ENCODE results near the gene LCN15. TPM values are rescaled to one million over a fixed set of nuclear protein-coding genes. Genes with fewer than 3 reads are reported as not detected.

Gene LCN15
- total RNA-seq, 1 experiment from 2014 or later: not detected

GRCh38 chr9:136784249-136784996 is 20.1 kb upstream of the LCN15 start:
- Histone ChIP-seq H3K27me3 (ENCODE audit: insufficient read depth, low read length) (no peaks in the 10 kb centered on the region), H3K23ac (ENCODE audit: insufficient read length, low read depth, low read length) (no peak overlapping the region), H3K9me3 (ENCODE audit: control insufficient read depth, low read depth, low read length) (no peaks in the 10 kb centered on the region), H2AFZ (ENCODE audit: low read length) (no peak overlapping the region), H2BK12ac (ENCODE audit: insufficient read length, low read depth, low read length) (no peak overlapping the region), H2BK20ac (ENCODE audit: low read depth, low read length, poor library complexity, severe bottlenecking) (no peak overlapping the region), H3K79me1 (ENCODE audit: insufficient read depth, low read depth, low read length, poor library complexity, severe bottlenecking) (no peaks in the 10 kb centered on the region), H4K5ac (ENCODE audit: insufficient read length, low read depth, low read length) (no peak overlapping the region), H4K91ac (ENCODE audit: insufficient read length, low read depth, low read length) (no peak overlapping the region), H3T11ph (ENCODE audit: low read length) (no peak overlapping the region), H3K23me2 (ENCODE audit: insufficient read length, low read depth, low read length, poor library complexity, severe bottlenecking) (no peaks in the 10 kb centered on the region), H4K20me1 (ENCODE audit: control insufficient read depth, insufficient read depth, insufficient read length) (no peaks in the 10 kb centered on the region), H3K79me2 (ENCODE audit: insufficient read depth, low read length) (no peaks in the 10 kb centered on the region), H2BK5ac (ENCODE audit: insufficient read length, low read length) (no peak overlapping the region), H3K18ac (ENCODE audit: insufficient read length, low read depth, low read length) (no peak overlapping the region), H2BK120ac (ENCODE audit: low read depth, low read length, poor library complexity, severe bottlenecking) (no peak overlapping the region), H2AK5ac (ENCODE audit: insufficient read length, low read length) (no peak overlapping the region), H3K4me1 (ENCODE audit: insufficient read depth, low read length) (no peaks in the 10 kb centered on the region), H3K14ac (ENCODE audit: insufficient read depth, low read length) (no peak overlapping the region), H4K8ac (replicated peaks; ENCODE audit: insufficient read length, low read depth, low read length) (no peak overlapping the region), H3K27ac (ENCODE audit: insufficient read length, low read depth, low read length) (no peak overlapping the region), H3K56ac (ENCODE audit: insufficient read length, low read depth, low read length) (no peak overlapping the region), H3K4me2 (ENCODE audit: insufficient read depth, insufficient read length, low read length) (no peak overlapping the region), H3K9ac (ENCODE audit: extremely low read depth, insufficient read length, low read length) (no peak overlapping the region), H2BK15ac (ENCODE audit: low read depth, low read length) (no peak overlapping the region), H3K4ac (ENCODE audit: low read depth, low read length) (no peak overlapping the region)
- Mint-ChIP-seq H3K4me1 (peaks cover 5 to 13% of the 10 kb centered on the region in 2 experiments), H3K9me3 (no peaks in the 10 kb centered on the region; a peak in 1 of 5 replicates), H3K27ac (no peak overlapping the region), H3K36me3 (ENCODE audit: insufficient read depth in 1 of 3, low read depth in 3 of 3) (no peaks in the 10 kb centered on the region), H3K27me3 (ENCODE audit: low read depth) (peaks cover 36% of the 10 kb centered on the region), H3K4me3 (no peak overlapping the region)
- no CpG with 5 or more reads among the region's 9 CpGs for WGBS (ENCODE audit: extremely low coverage, insufficient read length, low lambda C conversion rate)
- TF ChIP-seq CTCF (conservative IDR thresholded peaks at IDR 0.05): peak; percentile 63
- no peak for DNase-seq
